HepG2 (cell line): ENCODE measurements around the gene ZNF101. TPM values are rescaled to one million over a fixed set of nuclear protein-coding genes. Genes with fewer than 3 reads are reported as not detected.
A peak's percentile ranks its signal among the peaks of the same experiment; 100 is the strongest.

Source experiments
- ADNP ChIP-seq: sonication (generic); formaldehyde crosslinking; IDR thresholded peaks from 2 replicates; pipeline ENCODE4 v1.4.0; 2020; ENCODE audit warnings: missing genetic modification reagents
- ARHGAP35 ChIP-seq: sonication (generic); formaldehyde crosslinking; IDR thresholded peaks from 2 replicates; pipeline ENCODE4 v1.9.0; 2022; ENCODE audit warnings: mild to moderate bottlenecking, inconsistent platforms, moderate library complexity, missing genetic modification reagents, borderline replicate concordance
- ARNTL ChIP-seq: sonication (generic); formaldehyde crosslinking; IDR thresholded peaks from 2 replicates; pipeline ENCODE4 v1.4.0; 2020; ENCODE audit warnings: mild to moderate bottlenecking, missing genetic modification reagents
- CAMTA2 ChIP-seq: sonication (generic); formaldehyde crosslinking; IDR thresholded peaks from 2 replicates; pipeline ENCODE4 v1.4.0; 2020; ENCODE audit warnings: mild to moderate bottlenecking, missing genetic modification reagents, borderline replicate concordance
- ERF ChIP-seq: IDR thresholded peaks from 2 replicates; pipeline ENCODE4 v1.6.1; 2018; ENCODE audit warnings: missing biosample characterization, missing genetic modification reagents
- GMEB2 ChIP-seq: IDR thresholded peaks from 2 replicates; pipeline ENCODE4 v1.6.1; 2016; ENCODE audit warnings: missing biosample characterization, missing genetic modification reagents, low read depth
- MAF1 ChIP-seq: sonication (generic); formaldehyde crosslinking; IDR thresholded peaks from 2 replicates; pipeline ENCODE4 v1.5.0; 2020; ENCODE audit warnings: missing genetic modification reagents, borderline replicate concordance
- PATZ1 ChIP-seq: sonication (generic); formaldehyde crosslinking; IDR thresholded peaks from 2 replicates; pipeline ENCODE4 v1.4.0; 2020; ENCODE audit warnings: missing genetic modification reagents
- RFXAP ChIP-seq: sonication (generic); formaldehyde crosslinking; IDR thresholded peaks from 2 replicates; pipeline ENCODE4 v1.4.0; 2020; ENCODE audit warnings: missing genetic modification reagents, borderline replicate concordance
- SP2 ChIP-seq: sonication (generic); formaldehyde crosslinking; IDR thresholded peaks from 2 replicates; pipeline ENCODE4 v1.5.1; 2020; ENCODE audit warnings: mild to moderate bottlenecking, missing genetic modification reagents
- YEATS2 ChIP-seq: sonication (generic); formaldehyde crosslinking; IDR thresholded peaks from 2 replicates; pipeline ENCODE4 v1.4.0; 2020; ENCODE audit warnings: missing genetic modification reagents, borderline replicate concordance
- ZBTB38 ChIP-seq: sonication (generic); formaldehyde crosslinking; IDR thresholded peaks from 2 replicates; pipeline ENCODE4 v1.5.1; 2020; ENCODE audit warnings: mild to moderate bottlenecking, missing genetic modification reagents
- ZNF142 ChIP-seq: sonication (generic); formaldehyde crosslinking; IDR thresholded peaks from 2 replicates; pipeline ENCODE4 v1.4.0; 2020; ENCODE audit warnings: missing genetic modification reagents
- ZNF232 ChIP-seq: sonication (generic); formaldehyde crosslinking; IDR thresholded peaks from 2 replicates; pipeline ENCODE4 v1.4.0; 2020; ENCODE audit warnings: missing genetic modification reagents, borderline replicate concordance
- ZNF331 ChIP-seq: sonication (generic); formaldehyde crosslinking; IDR thresholded peaks from 2 replicates; pipeline ENCODE4 v1.4.0; 2020; ENCODE audit warnings: missing genetic modification reagents
- ZNF33B ChIP-seq: sonication (generic); formaldehyde crosslinking; IDR thresholded peaks from 2 replicates; pipeline ENCODE4 v1.5.1; 2020; ENCODE audit warnings: mild to moderate bottlenecking, missing genetic modification reagents
- ZNF639 ChIP-seq: conservative IDR thresholded peaks from 2 replicates; pipeline ENCODE4 v1.6.1; 2018; ENCODE audit warnings: missing genetic modification reagents
- ZNF740 ChIP-seq: sonication (generic); formaldehyde crosslinking; IDR thresholded peaks from 2 replicates; pipeline ENCODE4 v1.4.0; 2020; ENCODE audit warnings: missing genetic modification reagents
- polyA plus RNA-seq, 8 experiments: library from polyadenylated mRNA; depleted of rRNA in 3 of 8; stranded (reverse) in 7 of 8; unstranded in 1 of 8; fragments of >200 nt; fragmentation: Illumina TruSeq in 4 of 8; extraction: Trizol in 4 of 8; gene quantifications; 2 replicates each; pipeline versions ENCODE4 v1.2.1 to v1.2.3, GENCODE V29; 2011 to 2016; ENCODE audit warnings: low read depth in 4 of 8, missing spikeins in 1 of 8, mixed read lengths in 1 of 8; ENCODE audit not compliant: insufficient read depth in 1 of 8
- total RNA-seq, 5 experiments: library from RNA; depleted of rRNA; stranded (reverse); fragments of >200 nt; fragmentation: Illumina TruSeq; extraction: Trizol; gene quantifications; 2 replicates each; pipeline ENCODE4 v1.2.3, GENCODE V29; 2016; ENCODE audit warnings: low read depth in 1 of 5

Gene ZNF101
- total and polyA plus RNA-seq, 2 of the 13 experiments (the other 11 are each of a cell fraction or from before 2014, with no cell fraction given): 12.9 to 28.9 TPM

- no peak for TF ChIP-seq MAF1 (CRISPR knock-in tag)
- TF ChIP-seq ZNF740 (CRISPR knock-in tag): peak; percentile 18; the same call in 1 of the 2 replicates
- no peak; the same call in 1 of the 2 replicates for TF ChIP-seq ARHGAP35 (CRISPR knock-in tag)
- 0 out of 2 replicates have a peak, but pooled peaks have one; percentile 37 for TF ChIP-seq ZNF639 (CRISPR knock-in tag)
- TF ChIP-seq ZNF33B: no peak
- TF ChIP-seq ZNF142 (CRISPR knock-in tag): no peak
- TF ChIP-seq ERF (CRISPR knock-in tag): peak; percentile 81; the same call in 1 of the 2 replicates
- TF ChIP-seq ZNF331 (CRISPR knock-in tag): no peak; the same call in 1 of the 2 replicates
- no peak; the same call in 1 of the 2 replicates for TF ChIP-seq RFXAP (CRISPR knock-in tag)
- TF ChIP-seq ZNF232 (CRISPR knock-in tag): 0 out of 2 replicates have a peak, but pooled peaks have one; percentile 8
- TF ChIP-seq SP2 (CRISPR knock-in tag): peak; percentile 92
- no peak for TF ChIP-seq GMEB2
- TF ChIP-seq CAMTA2 (CRISPR knock-in tag): 0 out of 2 replicates have a peak, but pooled peaks have one; percentile 28
- no peak; the same call in none of the 2 replicates for TF ChIP-seq ZBTB38 (CRISPR knock-in tag)
- TF ChIP-seq YEATS2 (CRISPR knock-in tag): peak; percentile 28; the same call in 1 of the 2 replicates
- peak; percentile 97 for TF ChIP-seq PATZ1 (CRISPR knock-in tag)
- TF ChIP-seq ADNP: no peak
- peak; percentile 85 for TF ChIP-seq ARNTL (CRISPR knock-in tag)
Measured at GRCh38 chr19:19668230-19669012, at the start of gene ZNF101 (continued).
